Hypothalamus (tissue), 51 donors: ENCODE data around the gene TMEM74B.

Experiments used
- DNase-seq, 51 donors: peaks; one replicate each; lab custom pipeline; 2025; lab: John Stamatoyannopoulos, UW

The TMEM74B gene

GRCh38 chr20:1184260-1184637, 532 bp downstream of the TMEM74B start:
- no peak for DNase-seq

GRCh38 chr20:1183153-1183552, 1.6 kb downstream of the TMEM74B start:
- no peak for DNase-seq

GRCh38 chr20:1182106-1182505, 2.7 kb downstream of the TMEM74B start:
- no peak for DNase-seq

GRCh38 chr20:1180949-1181348, 3.8 kb downstream of the TMEM74B start:
- no peak for DNase-seq

GRCh38 chr20:1178623-1179022, 6.2 kb downstream of the TMEM74B start:
- no peak for DNase-seq

GRCh38 chr20:1178103-1178502, 6.7 kb downstream of the TMEM74B start:
- DNase-seq, result no peak

- no peak for DNase-seq
Observed at GRCh38 chr20:1177680-1178079, 7.1 kb downstream of the TMEM74B start.

GRCh38 chr20:1174787-1175186, 10.0 kb downstream of the TMEM74B start:
- DNase-seq, result no peak

- DNase-seq, result no peak
Observed at GRCh38 chr20:1173698-1174097, 11.1 kb downstream of the TMEM74B start.

GRCh38 chr20:1171461-1172093, 13.2 kb downstream of the TMEM74B start:
- no peak for DNase-seq

- no peak for DNase-seq
Observed at GRCh38 chr20:1169224-1169623, 15.6 kb downstream of the TMEM74B start.

GRCh38 chr20:1166948-1167720, 17.6 kb downstream of the TMEM74B start:
- DNase-seq, result no peak

- DNase-seq, result no peak
Observed at GRCh38 chr20:1165941-1166340, 18.8 kb downstream of the TMEM74B start.

- no peak for DNase-seq
Observed at GRCh38 chr20:1165521-1165920, 19.3 kb downstream of the TMEM74B start.

GRCh38 chr20:1164871-1165270, 19.9 kb downstream of the TMEM74B start:
- DNase-seq, result no peak

GRCh38 chr20:1163653-1164052, 21.1 kb downstream of the TMEM74B start:
- no peak for DNase-seq

- no peak for DNase-seq
Observed at GRCh38 chr20:1163105-1163504, 21.7 kb downstream of the TMEM74B start.

- DNase-seq, result no peak
Observed at GRCh38 chr20:1160991-1161390, 23.8 kb downstream of the TMEM74B start.

- no peak for DNase-seq
Observed at GRCh38 chr20:1160496-1160895, 24.3 kb downstream of the TMEM74B start.

GRCh38 chr20:1155342-1155741, 29.4 kb downstream of the TMEM74B start:
- DNase-seq, result no peak

- DNase-seq, result no peak
Observed at GRCh38 chr20:1154691-1155090, 30.1 kb downstream of the TMEM74B start.

- DNase-seq, result no peak
Observed at GRCh38 chr20:1154226-1154625, 30.6 kb downstream of the TMEM74B start.

GRCh38 chr20:1150968-1151367, 33.8 kb downstream of the TMEM74B start:
- DNase-seq, result no peak
